ENCODE measurements around the gene KCNQ1. TPM values are rescaled to one million over a fixed set of nuclear protein-coding genes. Genes with fewer than 3 reads are reported as not detected.

The KCNQ1 gene
- total RNA-seq, 3 donors from 2014 or later, result 3.6 to 6.2 (median 5.1) TPM

GRCh38 chr11:2540992-2541680 lies 96.3 kb downstream of the KCNQ1 start:
- Histone ChIP-seq H3K4me3 (no peak overlapping the region), H3K9me3 (no peaks in the 10 kb centered on the region), H3K27ac (no peak overlapping the region), H3K27me3 (no peaks in the 10 kb centered on the region), H3K36me3 (no peaks in the 10 kb centered on the region), H3K4me1 (no peaks in the 10 kb centered on the region)
- DNase-seq (ENCODE audit: low spot score in 2 of 2), result no peak
- intact Hi-C loops (cut with DNase I; ENCODE audit: low total_unique reads), result no loop called here
- no peak for TF ChIP-seq POLR2AphosphoS5 (IDR thresholded peaks at IDR 0.05)
- TF ChIP-seq POLR2A (IDR thresholded peaks at IDR 0.05), result no peak
- no peak for TF ChIP-seq CTCF (IDR thresholded peaks at IDR 0.05)

- no peaks in the 10 kb centered on the region for H3K9me3 ChIP-seq
- no peaks in the 10 kb centered on the region for H3K36me3 ChIP-seq
- H3K27me3 ChIP-seq, result no peaks in the 10 kb centered on the region
- no peak for DNase-seq (ENCODE audit: low spot score in 2 of 2)
- no peak overlapping the region for H3K4me3 ChIP-seq
- no peak overlapping the region for H3K27ac ChIP-seq
- H3K4me1 ChIP-seq, result no peaks in the 10 kb centered on the region
- intact Hi-C loops (cut with DNase I; ENCODE audit: low total_unique reads), result no loop called here
- TF ChIP-seq CTCF (IDR thresholded peaks at IDR 0.05) (no peak), POLR2A (IDR thresholded peaks at IDR 0.05) (no peak), POLR2AphosphoS5 (IDR thresholded peaks at IDR 0.05) (no peak)
Measured at GRCh38 chr11:2541881-2542361, 97.1 kb downstream of the KCNQ1 start.

- no peaks in the 10 kb centered on the region for H3K27me3 ChIP-seq
- DNase-seq (ENCODE audit: low spot score in 2 of 2), result no peak
- intact Hi-C loops (cut with DNase I; ENCODE audit: low total_unique reads), result no loop called here
- no peaks in the 10 kb centered on the region for H3K4me1 ChIP-seq
- no peaks in the 10 kb centered on the region for H3K36me3 ChIP-seq
- no peak for TF ChIP-seq POLR2A (IDR thresholded peaks at IDR 0.05)
- no peak overlapping the region for H3K27ac ChIP-seq
- H3K9me3 ChIP-seq, result no peaks in the 10 kb centered on the region
- H3K4me3 ChIP-seq, result no peak overlapping the region
Measured at GRCh38 chr11:2542406-2542805, 97.6 kb downstream of the KCNQ1 start.

GRCh38 chr11:2547806-2548205 lies 103.0 kb downstream of the KCNQ1 start:
- H3K27ac ChIP-seq, result no peak overlapping the region
- no peaks in the 10 kb centered on the region for H3K4me1 ChIP-seq
- intact Hi-C loops (cut with DNase I; ENCODE audit: low total_unique reads), result loop anchor here (1.0 kb wide), 1 partner anchor 11 kb away; no protein-coding TSS in a partner anchor
- no peaks in the 10 kb centered on the region for H3K9me3 ChIP-seq
- H3K36me3 ChIP-seq, result no peaks in the 10 kb centered on the region
- H3K27me3 ChIP-seq, result no peaks in the 10 kb centered on the region
- no peak for DNase-seq (ENCODE audit: low spot score in 2 of 2)
- TF ChIP-seq CTCF (IDR thresholded peaks at IDR 0.05) (no peak), POLR2AphosphoS5 (IDR thresholded peaks at IDR 0.05) (no peak), POLR2A (IDR thresholded peaks at IDR 0.05) (no peak)
- no peak overlapping the region for H3K4me3 ChIP-seq

- Histone ChIP-seq H3K4me1 (no peaks in the 10 kb centered on the region), H3K9me3 (no peaks in the 10 kb centered on the region), H3K4me3 (no peak overlapping the region), H3K36me3 (no peaks in the 10 kb centered on the region), H3K27ac (no peak overlapping the region), H3K27me3 (no peaks in the 10 kb centered on the region)
- TF ChIP-seq POLR2AphosphoS5 (IDR thresholded peaks at IDR 0.05) (no peak), CTCF (IDR thresholded peaks at IDR 0.05) (no peak)
- intact Hi-C loops (cut with DNase I; ENCODE audit: low total_unique reads), result no loop called here
- DNase-seq (ENCODE audit: low spot score in 2 of 2), result no peak
Measured at GRCh38 chr11:2548596-2548995, 103.8 kb downstream of the KCNQ1 start.
